Adrenal gland (tissue), 5 donors: ENCODE data around the gene SNRNP35.

ENCODE experiments used
- POLR2A ChIP-seq, 2 donors: fragments of 450-650 bp; IDR thresholded peaks; one replicate each; pipeline ENCODE4 v1.6.1; 2017; ENCODE audit warnings: antibody characterized with exemption in 2 of 2, mild to moderate bottlenecking in 2 of 2, moderate library complexity in 1 of 2
- TF ChIP-seq, protein P1 (sequence below), 6 experiments: fragments of 450-650 bp in 4 of 6; fragments of 200-600 bp in 2 of 6; sonication (generic) in 1 of 6; IDR thresholded peaks; 1 replicate in 5 of 6; 2 replicates in 1 of 6; pipeline versions ENCODE4 v1.5.1 to v1.8.0; 2016 to 2021; ENCODE audit warnings: antibody characterized with exemption in 6 of 6, mild to moderate bottlenecking in 2 of 6, moderate library complexity in 1 of 6
- donor health status: DM: no; HTN: no; CAD: no.

DNA sequence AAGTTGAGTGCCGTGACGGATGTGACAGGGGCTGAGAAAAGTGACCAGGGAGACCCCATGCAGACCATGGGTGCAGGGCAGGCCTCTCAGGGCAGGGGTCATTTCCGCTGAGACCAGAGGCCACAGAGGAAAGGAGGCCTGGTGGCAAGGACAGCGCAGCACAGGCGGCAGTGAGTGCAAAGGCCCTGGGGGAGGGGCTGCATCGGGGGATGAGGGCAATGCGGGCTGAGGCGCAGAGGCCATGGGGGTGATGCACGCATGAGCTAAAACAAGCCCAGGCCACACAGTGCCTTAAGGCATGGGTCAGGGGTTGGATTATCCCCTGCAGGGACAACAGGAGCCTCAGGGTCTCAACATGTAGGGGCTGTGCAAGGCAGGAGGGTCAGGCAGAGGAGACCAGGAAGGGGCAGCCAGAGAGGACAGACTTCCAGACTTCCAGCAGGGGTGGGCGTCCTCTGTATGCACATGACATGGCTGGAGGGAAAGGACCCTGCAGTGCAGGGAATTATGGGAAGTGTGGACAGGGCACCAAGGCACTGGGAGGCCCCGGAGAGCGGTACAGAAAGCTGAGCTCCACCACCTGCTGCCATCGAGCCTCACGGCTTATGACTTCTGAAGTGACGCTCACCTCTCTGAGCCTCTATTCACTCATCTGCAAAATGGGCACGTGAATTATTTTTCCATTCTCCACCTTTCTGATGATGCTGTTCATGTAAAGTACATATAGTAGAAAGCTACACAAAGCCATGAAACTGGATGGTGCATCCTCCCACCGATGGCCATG is 48.3 kb downstream of the SNRNP35 start:
- TF ChIP-seq, protein P1, sequence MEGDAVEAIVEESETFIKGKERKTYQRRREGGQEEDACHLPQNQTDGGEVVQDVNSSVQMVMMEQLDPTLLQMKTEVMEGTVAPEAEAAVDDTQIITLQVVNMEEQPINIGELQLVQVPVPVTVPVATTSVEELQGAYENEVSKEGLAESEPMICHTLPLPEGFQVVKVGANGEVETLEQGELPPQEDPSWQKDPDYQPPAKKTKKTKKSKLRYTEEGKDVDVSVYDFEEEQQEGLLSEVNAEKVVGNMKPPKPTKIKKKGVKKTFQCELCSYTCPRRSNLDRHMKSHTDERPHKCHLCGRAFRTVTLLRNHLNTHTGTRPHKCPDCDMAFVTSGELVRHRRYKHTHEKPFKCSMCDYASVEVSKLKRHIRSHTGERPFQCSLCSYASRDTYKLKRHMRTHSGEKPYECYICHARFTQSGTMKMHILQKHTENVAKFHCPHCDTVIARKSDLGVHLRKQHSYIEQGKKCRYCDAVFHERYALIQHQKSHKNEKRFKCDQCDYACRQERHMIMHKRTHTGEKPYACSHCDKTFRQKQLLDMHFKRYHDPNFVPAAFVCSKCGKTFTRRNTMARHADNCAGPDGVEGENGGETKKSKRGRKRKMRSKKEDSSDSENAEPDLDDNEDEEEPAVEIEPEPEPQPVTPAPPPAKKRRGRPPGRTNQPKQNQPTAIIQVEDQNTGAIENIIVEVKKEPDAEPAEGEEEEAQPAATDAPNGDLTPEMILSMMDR (IDR thresholded peaks at IDR 0.05) = no peak
- TF ChIP-seq POLR2A (IDR thresholded peaks at IDR 0.05) = no peak
